Measurements from ENCODE around the gene CEMIP2. TPM values are rescaled to one million over a fixed set of nuclear protein-coding genes. Genes with fewer than 3 reads are reported as not detected.

Gene CEMIP2
- total and polyA plus RNA-seq, 12 donors = 4.7 to 34.9 (median 9.6) TPM

GRCh38 chr9:71719088-71719487 is 49.2 kb downstream of the CEMIP2 start:
- intact Hi-C loops (cut with DNase I) = loop anchor here in 3 of 10 donors (5.0 to 10.0 kb wide), 3 partner anchors 112 to 117 kb away; no protein-coding TSS in a partner anchor
- Histone ChIP-seq H3K36me3 (peaks cover 0 to 99% (median 4%) of the 10 kb centered on the region in 9 donors), H3K4me3 (no peak overlapping the region), H3K27ac (no peak overlapping the region), H3K4me1 (peaks cover 0 to 10% (median 0%) of the 10 kb centered on the region in 9 donors), H3K27me3 (no peaks in the 10 kb centered on the region), H3K9me3 (no peaks in the 10 kb centered on the region)
- DNase-seq = no peak
- TF ChIP-seq CTCF (IDR thresholded peaks at IDR 0.05) = no peak
- peak in 3 of 8 donors; percentile 11 to 14 (median 14) for ATAC-seq
- WGBS, 2 donors = 95 to 96% methylated on average over 3 of the region's 3 CpGs

- Histone ChIP-seq H3K4me3 (no peak overlapping the region), H3K27me3 (no peaks in the 10 kb centered on the region), H3K4me1 (peaks cover 0 to 10% (median 0%) of the 10 kb centered on the region in 9 donors), H3K9me3 (no peaks in the 10 kb centered on the region), H3K27ac (peak overlapping the region in 1 of 10 donors; percentile 9), H3K36me3 (peaks cover 0 to 99% (median 0%) of the 10 kb centered on the region in 9 donors)
- intact Hi-C loops (cut with DNase I) = loop anchor here in 4 of 10 donors (2.0 to 10.0 kb wide), 4 partner anchors 109 to 114 kb away; no protein-coding TSS in a partner anchor
- ATAC-seq = no peak
- peak; percentile 28 to 69 (median 48) for TF ChIP-seq CTCF (IDR thresholded peaks at IDR 0.05)
- 96 to 98% methylated on average over 2 of the region's 2 CpGs for WGBS, 2 donors
- DNase-seq = no peak
These were observed 52.0 kb downstream of the CEMIP2 start for GRCh38 chr9:71716138-71716909.

GRCh38 chr9:71710856-71711255 is 57.5 kb downstream of the CEMIP2 start:
- Histone ChIP-seq H3K9me3 (no peaks in the 10 kb centered on the region), H3K27me3 (no peaks in the 10 kb centered on the region), H3K4me3 (no peak overlapping the region), H3K27ac (no peak overlapping the region), H3K36me3 (peaks cover 0 to 97% (median 9%) of the 10 kb centered on the region in 9 donors), H3K4me1 (peaks cover 0 to 8% (median 0%) of the 10 kb centered on the region in 9 donors)
- DNase-seq (no peak), ATAC-seq (no peak)
- no peak for TF ChIP-seq CTCF (IDR thresholded peaks at IDR 0.05)
- intact Hi-C loops (cut with DNase I) = loop anchor here in 3 of 10 donors (5.0 to 10.0 kb wide), 2 partner anchors 106 to 109 kb away; no protein-coding TSS in a partner anchor

GRCh38 chr9:71710201-71710600 is 58.1 kb downstream of the CEMIP2 start:
- no peak for ATAC-seq
- no peaks in the 10 kb centered on the region for H3K27me3 ChIP-seq
- TF ChIP-seq CTCF (IDR thresholded peaks at IDR 0.05) = no peak
- no peak for DNase-seq
- no peaks in the 10 kb centered on the region for H3K9me3 ChIP-seq
- peaks cover 0 to 97% (median 9%) of the 10 kb centered on the region in 9 donors for H3K36me3 ChIP-seq
- H3K4me3 ChIP-seq = no peak overlapping the region
- intact Hi-C loops (cut with DNase I) = loop anchor here in 3 of 10 donors (5.0 to 10.0 kb wide), 2 partner anchors 105 to 108 kb away; no protein-coding TSS in a partner anchor
- peaks cover 0 to 13% (median 1%) of the 10 kb centered on the region in 9 donors for H3K4me1 ChIP-seq
- H3K27ac ChIP-seq = no peak overlapping the region
- 92 to 95% methylated on average over 5 of the region's 5 CpGs for WGBS, 2 donors
